HUES6 (cell line): ENCODE measurements around the gene FAM118A.
"Not testable (repeated sequence)": the region's sequence is repeated elsewhere in the genome, so short reads cannot be mapped to it uniquely, and the experiment has no call there.

Experiments used
- H3K27ac ChIP-seq: 2 replicates; pipeline ENCODE4 v1.7.0; 2013; ENCODE audit warnings: low read depth, mild to moderate bottlenecking, low read length, inconsistent platforms
- H3K27me3 ChIP-seq: 2 replicates; pipeline ENCODE4 v1.6.1; 2013; ENCODE audit warnings: low read length; ENCODE audit not compliant: control insufficient read depth, insufficient read depth
- H3K36me3 ChIP-seq: 2 replicates; pipeline ENCODE4 v1.6.1; 2013; ENCODE audit warnings: low read length; ENCODE audit not compliant: control insufficient read depth, insufficient read depth
- H3K4me1 ChIP-seq: 2 replicates; pipeline ENCODE4 v1.6.1; 2013; ENCODE audit warnings: low read length; ENCODE audit not compliant: control insufficient read depth, insufficient read depth
- H3K4me3 ChIP-seq: 2 replicates; pipeline ENCODE4 v1.5.1; 2013; ENCODE audit warnings: low read depth, low read length
- H3K9ac ChIP-seq: one replicate; pipeline ENCODE4 v1.6.1; 2013; ENCODE audit warnings: mild to moderate bottlenecking, low read length
- H3K9me3 ChIP-seq: 2 replicates; pipeline ENCODE4 v1.6.1; 2013; ENCODE audit warnings: low read depth, low read length; ENCODE audit not compliant: control insufficient read depth, insufficient read depth

Gene FAM118A

GRCh38 chr22:45351956-45352355 is 42.2 kb downstream of the FAM118A start:
- no peaks in the 10 kb centered on the region for H3K4me1 ChIP-seq
- H3K36me3 ChIP-seq: no peaks in the 10 kb centered on the region
- no peaks in the 10 kb centered on the region for H3K27me3 ChIP-seq
- H3K4me3 ChIP-seq: no peak overlapping the region
- H3K27ac ChIP-seq: no peak overlapping the region
- H3K9ac ChIP-seq: no peak overlapping the region
- no peaks in the 10 kb centered on the region for H3K9me3 ChIP-seq

- not testable (repeated sequence) for H3K27ac ChIP-seq, H3K4me1 ChIP-seq, H3K9me3 ChIP-seq, H3K4me3 ChIP-seq, H3K27me3 ChIP-seq, H3K36me3 ChIP-seq, H3K9ac ChIP-seq
These were observed 43.0 kb downstream of the FAM118A start for GRCh38 chr22:45352757-45353156.

- no peaks in the 10 kb centered on the region for H3K9me3 ChIP-seq
These were observed 44.1 kb downstream of the FAM118A start for GRCh38 chr22:45353786-45354185.

GRCh38 chr22:45357490-45357889 is 47.8 kb downstream of the FAM118A start:
- H3K4me3 ChIP-seq: no peak overlapping the region
- no peaks in the 10 kb centered on the region for H3K9me3 ChIP-seq
- no peaks in the 10 kb centered on the region for H3K36me3 ChIP-seq
- no peaks in the 10 kb centered on the region for H3K27me3 ChIP-seq
- H3K4me1 ChIP-seq: no peaks in the 10 kb centered on the region
- H3K9ac ChIP-seq: no peak overlapping the region
- H3K27ac ChIP-seq: no peak overlapping the region

More at GRCh38 chr22:45353786-45354185, 44.1 kb downstream of the FAM118A start:
- H3K27me3 ChIP-seq: no peaks in the 10 kb centered on the region
- H3K4me1 ChIP-seq: no peaks in the 10 kb centered on the region
- no peaks in the 10 kb centered on the region for H3K36me3 ChIP-seq
- no peak overlapping the region for H3K9ac ChIP-seq
- no peak overlapping the region for H3K27ac ChIP-seq
- no peak overlapping the region for H3K4me3 ChIP-seq

GRCh38 chr22:45358127-45358526 is 48.4 kb downstream of the FAM118A start:
- H3K9me3 ChIP-seq: no peaks in the 10 kb centered on the region
- no peaks in the 10 kb centered on the region for H3K4me1 ChIP-seq
- H3K27ac ChIP-seq: no peak overlapping the region
- H3K9ac ChIP-seq: no peak overlapping the region
- no peak overlapping the region for H3K4me3 ChIP-seq
- H3K27me3 ChIP-seq: no peaks in the 10 kb centered on the region
- no peaks in the 10 kb centered on the region for H3K36me3 ChIP-seq

- Histone ChIP-seq H3K27ac (no peak overlapping the region), H3K36me3 (no peaks in the 10 kb centered on the region), H3K4me3 (no peak overlapping the region), H3K9ac (no peak overlapping the region), H3K27me3 (no peaks in the 10 kb centered on the region), H3K9me3 (no peaks in the 10 kb centered on the region), H3K4me1 (no peaks in the 10 kb centered on the region)
These were observed 49.9 kb downstream of the FAM118A start for GRCh38 chr22:45359627-45360026.

GRCh38 chr22:45366713-45367112 is 57.0 kb downstream of the FAM118A start:
- no peaks in the 10 kb centered on the region for H3K36me3 ChIP-seq
- peaks cover 3% of the 10 kb centered on the region; the same call in 1 of the 2 replicates for H3K9me3 ChIP-seq
- no peak overlapping the region for H3K27ac ChIP-seq
- H3K4me3 ChIP-seq: no peak overlapping the region
- no peak overlapping the region for H3K9ac ChIP-seq
- H3K4me1 ChIP-seq: no peaks in the 10 kb centered on the region
- no peaks in the 10 kb centered on the region for H3K27me3 ChIP-seq

GRCh38 chr22:45373592-45373991 is 63.9 kb downstream of the FAM118A start:
- H3K4me3 ChIP-seq, H3K27me3 ChIP-seq, H3K9ac ChIP-seq, H3K27ac ChIP-seq, H3K36me3 ChIP-seq, H3K4me1 ChIP-seq: not testable (repeated sequence)
- H3K9me3 ChIP-seq: peaks cover 15% of the 10 kb centered on the region

GRCh38 chr22:45376009-45376408 is 66.3 kb downstream of the FAM118A start:
- Histone ChIP-seq H3K4me1 (no peaks in the 10 kb centered on the region), H3K4me3 (no peak overlapping the region), H3K9me3 (peaks cover 15% of the 10 kb centered on the region), H3K27me3 (no peaks in the 10 kb centered on the region), H3K9ac (no peak overlapping the region), H3K27ac (no peak overlapping the region), H3K36me3 (no peaks in the 10 kb centered on the region)

GRCh38 chr22:45376703-45377102 is 67.0 kb downstream of the FAM118A start:
- H3K9ac ChIP-seq: no peak overlapping the region
- H3K4me3 ChIP-seq: no peak overlapping the region
- H3K27me3 ChIP-seq: no peaks in the 10 kb centered on the region
- H3K27ac ChIP-seq: no peak overlapping the region
- no peaks in the 10 kb centered on the region for H3K36me3 ChIP-seq
- H3K4me1 ChIP-seq: no peaks in the 10 kb centered on the region
- H3K9me3 ChIP-seq: peaks cover 15% of the 10 kb centered on the region

- no peaks in the 10 kb centered on the region for H3K27me3 ChIP-seq
- H3K9ac ChIP-seq: no peak overlapping the region
- H3K9me3 ChIP-seq: no peaks in the 10 kb centered on the region
- H3K4me1 ChIP-seq: no peaks in the 10 kb centered on the region
- H3K27ac ChIP-seq: no peak overlapping the region
- H3K36me3 ChIP-seq: no peaks in the 10 kb centered on the region
- no peak overlapping the region for H3K4me3 ChIP-seq
These were observed 71.6 kb downstream of the FAM118A start for GRCh38 chr22:45381348-45381747.

GRCh38 chr22:45389546-45389945 is 79.8 kb downstream of the FAM118A start:
- H3K9me3 ChIP-seq: no peaks in the 10 kb centered on the region
- H3K9ac ChIP-seq: no peak overlapping the region
- no peaks in the 10 kb centered on the region for H3K4me1 ChIP-seq
- no peak overlapping the region for H3K27ac ChIP-seq
- no peak overlapping the region for H3K4me3 ChIP-seq
- H3K27me3 ChIP-seq: no peaks in the 10 kb centered on the region
- H3K36me3 ChIP-seq: no peaks in the 10 kb centered on the region
